ENCODE measurements around the gene TSPAN2.

DNA sequence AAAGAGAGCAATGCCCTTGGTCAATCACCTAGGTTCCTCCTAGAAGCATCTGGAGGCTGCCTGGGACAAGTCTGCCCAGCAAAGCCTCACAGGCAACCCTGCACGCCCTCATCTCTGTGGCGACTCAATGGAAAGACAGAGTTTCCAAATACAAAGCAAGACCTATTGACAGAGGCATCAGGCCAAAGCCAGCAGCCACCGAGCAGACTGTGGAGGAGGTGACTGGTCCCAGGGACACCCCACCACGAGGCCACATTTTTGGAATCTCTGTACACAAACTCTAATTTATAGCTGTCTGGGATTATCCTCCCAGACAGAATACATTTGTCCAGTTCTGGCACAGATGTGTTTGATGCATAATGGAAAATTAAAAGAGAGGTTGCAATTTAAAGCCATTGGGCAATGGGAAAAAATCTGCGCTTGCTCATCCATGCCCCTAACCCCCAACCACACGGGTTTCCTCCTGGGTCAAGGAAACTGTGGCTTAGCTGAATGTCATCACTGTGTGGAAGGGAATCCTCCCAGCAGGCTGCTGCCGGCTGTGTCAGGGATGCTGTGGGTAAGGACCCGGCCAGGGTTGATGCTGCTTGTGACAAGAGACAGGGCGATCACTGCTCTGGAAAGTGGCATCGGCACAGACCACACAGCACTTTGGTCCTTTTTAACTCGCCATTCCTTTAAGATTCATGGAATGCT is 14.3 kb downstream of the TSPAN2 start:
- TF ChIP-seq CTCF (IDR thresholded peaks at IDR 0.05; ENCODE audit: low read length), result no peak
- no peak for TF ChIP-seq EZH2 (optimal IDR thresholded peaks at IDR 0.05; ENCODE audit: low read depth, low read length)
